ENCODE measurements around the gene CHRNG. TPM values are rescaled to one million over a fixed set of nuclear protein-coding genes. Genes with fewer than 3 reads are reported as not detected.

Gene CHRNG
- total RNA-seq, 1 experiment from 2014 or later, result not detected

- no peaks in the 10 kb centered on the region for H3K36me3 Mint-ChIP-seq (ENCODE audit: insufficient read depth, unreplicated experiment)
- POLR2A ChIA-PET, result no interaction called here
- no peak overlapping the region for H3K27ac Mint-ChIP-seq (ENCODE audit: low read depth, unreplicated experiment)
- no TSS peak for BruUV-seq (replicated peaks)
- no peak for TF ChIP-seq CTCF (IDR thresholded peaks at IDR 0.05; ENCODE audit: unreplicated experiment)
- no peak for DNase-seq (ENCODE audit: unreplicated experiment)
- H3K4me1 Mint-ChIP-seq (ENCODE audit: insufficient read depth, unreplicated experiment), result peaks cover 5% of the 10 kb centered on the region
- intact Hi-C loops (cut with micrococcal nuclease), result no loop called here
- CTCF ChIA-PET, result no interaction called here
- no peaks in the 10 kb centered on the region for H3K9me3 Mint-ChIP-seq (ENCODE audit: unreplicated experiment)
- H3K4me3 Mint-ChIP-seq (ENCODE audit: unreplicated experiment), result no peak overlapping the region
- H3K27me3 Mint-ChIP-seq (ENCODE audit: insufficient read depth, unreplicated experiment), result peaks cover 12% of the 10 kb centered on the region
Measured at GRCh38 chr2:232495292-232495691, 44.2 kb upstream of the CHRNG start.

- H3K4me1 Mint-ChIP-seq (ENCODE audit: insufficient read depth, unreplicated experiment), result peaks cover 5% of the 10 kb centered on the region
- BruUV-seq (replicated peaks), result no TSS peak
- DNase-seq (ENCODE audit: unreplicated experiment), result no peak
- no peak overlapping the region for H3K4me3 Mint-ChIP-seq (ENCODE audit: unreplicated experiment)
- no peak overlapping the region for H3K27ac Mint-ChIP-seq (ENCODE audit: low read depth, unreplicated experiment)
- ChIA-PET POLR2A (no interaction called here), CTCF (interaction anchor here (0.7 kb wide), 1 partner anchor 9 kb away, joined by 4 read pairs; no protein-coding TSS in a partner anchor)
- H3K9me3 Mint-ChIP-seq (ENCODE audit: unreplicated experiment), result no peaks in the 10 kb centered on the region
- peaks cover 12% of the 10 kb centered on the region for H3K27me3 Mint-ChIP-seq (ENCODE audit: insufficient read depth, unreplicated experiment)
- intact Hi-C loops (cut with micrococcal nuclease), result no loop called here
- no peaks in the 10 kb centered on the region for H3K36me3 Mint-ChIP-seq (ENCODE audit: insufficient read depth, unreplicated experiment)
- TF ChIP-seq CTCF (IDR thresholded peaks at IDR 0.05; ENCODE audit: unreplicated experiment), result no peak
Measured at GRCh38 chr2:232496501-232497270, 42.8 kb upstream of the CHRNG start.

- TF ChIP-seq CTCF (IDR thresholded peaks at IDR 0.05; ENCODE audit: unreplicated experiment), result no peak
- CTCF ChIA-PET, result no interaction called here
- no TSS peak for BruUV-seq (replicated peaks)
- no peak overlapping the region for H3K4me3 Mint-ChIP-seq (ENCODE audit: unreplicated experiment)
- no peaks in the 10 kb centered on the region for H3K9me3 Mint-ChIP-seq (ENCODE audit: unreplicated experiment)
- DNase-seq (ENCODE audit: unreplicated experiment), result no peak
- intact Hi-C loops (cut with micrococcal nuclease), result no loop called here
- H3K36me3 Mint-ChIP-seq (ENCODE audit: insufficient read depth, unreplicated experiment), result no peaks in the 10 kb centered on the region
- H3K27ac Mint-ChIP-seq (ENCODE audit: low read depth, unreplicated experiment), result no peak overlapping the region
- POLR2A ChIA-PET, result no interaction called here
- H3K27me3 Mint-ChIP-seq (ENCODE audit: insufficient read depth, unreplicated experiment), result peaks cover 12% of the 10 kb centered on the region
- peaks cover 5% of the 10 kb centered on the region for H3K4me1 Mint-ChIP-seq (ENCODE audit: insufficient read depth, unreplicated experiment)
Measured at GRCh38 chr2:232497348-232497747, 42.1 kb upstream of the CHRNG start.

DNA sequence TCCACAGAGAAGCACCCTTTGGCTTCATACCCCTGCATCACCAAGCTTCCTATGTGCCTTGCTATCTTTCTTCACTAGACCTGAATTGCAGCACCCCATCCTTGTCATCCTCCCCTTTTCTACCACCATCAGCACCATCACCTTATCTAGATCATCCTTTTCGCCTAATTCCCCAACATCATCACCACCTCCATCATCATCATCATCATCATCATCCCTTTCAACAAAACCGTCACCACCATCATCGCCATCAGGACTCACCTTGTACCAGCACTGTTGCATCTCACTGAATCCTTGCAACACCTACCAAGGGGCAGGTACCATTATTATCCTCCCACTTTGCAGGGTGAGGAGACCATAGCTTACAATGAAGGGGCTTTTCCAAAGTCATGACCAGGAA lies 41.0 kb upstream of the CHRNG start:
- no peak for DNase-seq (ENCODE audit: unreplicated experiment)
- no peaks in the 10 kb centered on the region for H3K4me1 Mint-ChIP-seq (ENCODE audit: insufficient read depth, unreplicated experiment)
- intact Hi-C loops (cut with micrococcal nuclease), result no loop called here
- no peak overlapping the region for H3K27ac Mint-ChIP-seq (ENCODE audit: low read depth, unreplicated experiment)
- H3K9me3 Mint-ChIP-seq (ENCODE audit: unreplicated experiment), result no peaks in the 10 kb centered on the region
- no peaks in the 10 kb centered on the region for H3K36me3 Mint-ChIP-seq (ENCODE audit: insufficient read depth, unreplicated experiment)
- POLR2A ChIA-PET, result no interaction called here
- no peak overlapping the region for H3K4me3 Mint-ChIP-seq (ENCODE audit: unreplicated experiment)
- TF ChIP-seq CTCF (IDR thresholded peaks at IDR 0.05; ENCODE audit: unreplicated experiment), result no peak
- no TSS peak for BruUV-seq (replicated peaks)
- H3K27me3 Mint-ChIP-seq (ENCODE audit: insufficient read depth, unreplicated experiment), result peaks cover 14% of the 10 kb centered on the region
- CTCF ChIA-PET, result no interaction called here
